ENCODE results near the gene UBE2G2.
"Not testable (repeated sequence)": the region's sequence is repeated elsewhere in the genome, so short reads cannot be mapped to it uniquely, and the experiment has no call there.

Gene UBE2G2

DNA sequence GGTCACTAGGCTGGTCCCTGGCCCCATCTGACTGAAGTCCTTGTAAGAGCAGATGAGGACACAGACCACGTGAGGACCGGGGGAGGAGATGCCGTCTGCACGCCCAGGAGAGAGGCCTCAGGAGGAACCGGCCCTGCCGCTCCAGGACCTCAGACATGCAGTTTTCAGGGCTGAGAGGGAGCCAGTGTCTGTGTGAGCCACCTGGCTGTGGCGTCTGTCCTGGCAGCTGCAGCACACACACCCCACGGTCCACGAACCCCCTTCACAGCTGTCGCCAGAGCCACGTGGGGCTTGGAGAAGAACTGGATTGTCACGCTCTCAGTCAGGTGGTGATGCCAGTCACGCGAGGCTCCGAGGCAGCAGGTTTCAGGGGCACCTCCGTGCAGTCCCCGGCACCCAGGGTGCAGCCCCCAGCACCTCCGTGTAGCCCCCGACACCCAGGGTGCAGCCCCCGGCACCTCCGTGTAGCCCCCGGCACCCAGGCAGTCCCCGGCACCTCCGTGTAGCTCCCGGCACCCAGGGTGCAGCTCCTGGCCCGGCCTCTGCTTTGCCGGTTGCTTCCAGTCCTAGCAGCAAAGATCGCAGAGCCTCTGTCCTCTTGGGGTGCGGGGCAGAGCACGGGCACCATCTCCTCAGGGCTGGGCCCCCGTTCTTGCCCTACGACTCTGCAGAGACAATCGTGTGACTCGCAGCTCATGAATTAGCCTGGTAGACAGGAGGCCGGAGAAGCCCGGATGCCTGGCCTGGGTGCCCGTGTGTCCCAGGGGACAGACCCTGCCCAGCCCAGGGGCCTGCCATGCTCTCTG, 35.2 kb upstream of the UBE2G2 start:
- no peak for DNase-seq (ENCODE audit: insufficient read length, low spot score)
- FAIRE-seq: no peak

DNA sequence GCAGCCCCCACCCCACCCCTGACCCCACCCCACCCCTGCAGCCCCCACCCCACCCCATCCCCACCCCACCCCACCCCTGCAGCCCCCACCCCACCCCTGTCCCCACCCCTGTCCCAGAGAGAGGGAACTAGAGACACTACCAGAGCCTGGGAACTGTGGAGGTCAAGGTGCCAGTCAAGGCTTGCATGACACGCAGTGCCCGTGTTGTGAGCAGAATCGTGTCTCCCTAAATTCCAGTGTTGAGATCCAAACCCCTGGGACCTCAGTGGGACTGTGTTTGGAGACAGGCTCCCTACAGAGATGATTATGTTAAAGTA, 34.7 kb upstream of the UBE2G2 start:
- FAIRE-seq (no peak), DNase-seq (ENCODE audit: insufficient read length, low spot score) (no peak)

DNA sequence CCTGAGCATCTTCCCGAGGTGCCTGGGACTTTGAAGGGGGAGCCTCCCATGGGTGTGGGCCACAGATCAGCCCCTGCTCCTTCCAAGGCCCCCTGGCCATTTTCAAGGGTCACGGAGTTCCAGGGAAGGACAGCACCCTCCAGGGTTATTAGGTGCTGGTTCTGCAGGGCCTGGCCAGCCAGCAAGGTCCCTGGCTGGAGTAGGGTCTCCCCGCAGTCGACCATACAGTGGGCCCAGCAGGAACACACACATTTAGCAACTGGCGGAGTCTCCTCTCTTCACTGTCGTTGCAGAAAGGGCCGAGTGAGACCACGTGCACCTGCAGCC, 34.0 kb upstream of the UBE2G2 start:
- DNase-seq (ENCODE audit: insufficient read length, low spot score): no peak
- no peak for FAIRE-seq

DNA sequence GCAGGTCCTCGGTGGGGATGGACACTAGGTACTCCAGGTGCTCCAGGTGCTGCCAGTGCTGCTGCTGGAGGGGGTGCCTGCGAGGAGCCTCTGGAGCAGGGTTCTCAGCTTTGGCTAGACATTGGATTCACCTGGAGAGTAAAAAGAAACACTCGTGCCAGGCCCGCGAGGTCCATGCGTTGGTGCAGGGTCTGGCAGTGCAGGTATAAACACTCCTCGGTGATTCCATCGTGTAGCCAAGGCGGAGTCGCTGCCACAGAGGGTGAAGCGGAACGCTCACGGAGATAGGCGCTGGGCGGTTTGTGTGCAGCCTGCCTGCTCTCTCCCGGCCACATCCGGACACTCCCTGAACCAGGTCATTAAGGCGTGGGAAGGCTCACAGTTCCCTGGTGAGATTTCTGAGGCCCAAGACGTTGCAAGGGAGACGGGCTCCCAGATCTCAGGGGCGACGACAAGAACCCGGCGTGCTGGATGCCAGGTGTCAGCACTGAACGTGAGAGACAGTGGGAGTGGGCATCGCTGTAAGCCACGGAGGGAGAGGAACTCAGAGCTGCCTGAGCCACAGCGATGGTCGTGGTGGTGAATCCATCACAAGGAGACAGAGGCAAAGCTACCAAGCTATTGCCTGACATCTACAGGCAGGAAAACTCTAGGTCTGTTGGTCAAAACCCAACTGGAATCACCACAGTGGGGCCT, 33.5 kb upstream of the UBE2G2 start:
- no peak for FAIRE-seq
- DNase-seq (ENCODE audit: insufficient read length, low spot score): no peak

DNA sequence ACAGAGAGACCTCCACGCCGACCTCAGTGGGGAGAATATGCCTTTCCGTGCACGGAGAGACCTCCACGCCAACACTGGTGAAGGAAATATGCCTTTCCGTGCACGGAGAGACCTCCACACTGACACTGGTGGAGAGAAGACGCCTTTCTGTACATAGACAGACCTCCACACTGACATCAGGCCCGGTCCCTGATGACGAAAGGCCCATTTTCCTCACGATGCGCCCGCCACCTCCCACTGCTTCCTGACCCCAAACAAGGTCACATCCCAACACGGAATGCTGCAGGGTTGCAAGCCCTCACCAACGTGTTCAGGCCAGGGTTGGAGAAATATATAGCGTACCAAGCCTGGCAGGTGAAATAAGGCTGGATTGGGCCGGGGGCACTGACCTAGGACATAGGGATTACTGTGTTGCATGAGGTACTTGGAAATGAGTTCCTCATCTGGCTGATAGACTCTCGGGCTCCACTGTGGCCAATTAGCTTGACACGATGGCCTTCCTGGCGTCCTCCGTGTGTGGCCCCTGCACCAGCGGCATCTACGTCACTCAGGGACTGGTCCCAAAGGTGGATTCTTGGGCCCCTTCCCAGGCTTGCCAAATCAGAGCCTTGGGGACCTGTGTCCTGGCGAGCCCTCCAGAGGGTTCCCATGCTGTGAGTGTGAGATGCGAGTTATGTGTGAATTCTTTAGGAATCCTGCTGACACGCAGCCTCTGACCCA, 32.8 kb upstream of the UBE2G2 start:
- FAIRE-seq: no peak
- no peak for DNase-seq (ENCODE audit: insufficient read length, low spot score)

DNA sequence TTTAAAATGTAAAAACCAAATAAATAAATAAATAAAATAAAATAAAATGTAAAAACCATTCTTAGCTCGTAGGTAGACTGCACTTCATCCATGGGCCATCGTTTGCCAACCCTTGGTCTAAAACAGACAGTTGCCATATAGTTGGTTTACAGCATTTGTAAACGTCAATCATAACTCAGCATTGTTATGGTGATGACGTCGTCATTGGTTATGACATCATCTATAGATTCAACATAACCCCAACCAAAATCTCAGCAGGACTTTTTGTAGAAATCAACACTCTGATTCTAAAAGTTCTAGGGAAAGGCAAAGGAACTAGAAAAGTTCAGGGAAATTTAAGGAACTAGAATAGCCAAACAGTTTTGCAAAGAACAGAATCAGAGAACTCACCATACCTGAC, 32.0 kb upstream of the UBE2G2 start:
- DNase-seq (ENCODE audit: insufficient read length, low spot score) (no peak), FAIRE-seq (no peak)

DNA sequence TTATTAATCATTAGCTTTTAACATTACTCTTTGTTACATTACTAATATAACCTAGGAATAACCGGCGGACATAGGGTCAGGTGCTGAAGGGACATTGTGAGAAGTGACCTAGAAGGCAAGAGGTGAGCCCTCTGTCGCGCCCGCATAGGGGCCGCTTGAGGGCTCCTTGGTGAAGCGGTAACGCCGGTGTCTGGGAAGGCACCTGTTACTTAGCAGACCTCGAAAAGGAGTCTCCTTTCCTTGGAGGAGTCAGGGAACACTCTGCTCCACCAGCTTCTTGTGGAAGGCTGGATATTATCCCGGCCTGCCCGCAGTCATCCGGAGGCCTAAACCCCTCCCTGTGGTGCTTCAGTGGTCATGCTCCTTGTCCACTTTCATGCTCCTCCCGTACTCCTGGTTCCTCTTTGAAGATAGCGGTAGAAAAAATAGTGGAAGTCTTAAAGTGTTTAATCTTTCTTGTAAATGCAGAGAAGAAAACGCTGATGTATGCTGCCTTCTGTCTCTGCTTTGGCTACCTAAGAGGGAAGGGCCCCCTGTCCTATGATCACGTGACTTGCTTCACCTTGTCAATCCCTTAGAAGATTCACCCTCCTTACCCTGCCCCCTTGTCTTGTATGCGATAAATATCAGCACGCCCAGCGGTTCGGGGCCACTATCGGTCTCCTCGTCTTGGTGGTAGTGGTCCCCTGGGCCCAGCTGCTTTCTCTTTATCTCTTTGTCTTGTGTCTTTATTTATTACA, 31.1 kb upstream of the UBE2G2 start:
- DNase-seq (ENCODE audit: insufficient read length, low spot score); FAIRE-seq: not testable (repeated sequence)

DNA sequence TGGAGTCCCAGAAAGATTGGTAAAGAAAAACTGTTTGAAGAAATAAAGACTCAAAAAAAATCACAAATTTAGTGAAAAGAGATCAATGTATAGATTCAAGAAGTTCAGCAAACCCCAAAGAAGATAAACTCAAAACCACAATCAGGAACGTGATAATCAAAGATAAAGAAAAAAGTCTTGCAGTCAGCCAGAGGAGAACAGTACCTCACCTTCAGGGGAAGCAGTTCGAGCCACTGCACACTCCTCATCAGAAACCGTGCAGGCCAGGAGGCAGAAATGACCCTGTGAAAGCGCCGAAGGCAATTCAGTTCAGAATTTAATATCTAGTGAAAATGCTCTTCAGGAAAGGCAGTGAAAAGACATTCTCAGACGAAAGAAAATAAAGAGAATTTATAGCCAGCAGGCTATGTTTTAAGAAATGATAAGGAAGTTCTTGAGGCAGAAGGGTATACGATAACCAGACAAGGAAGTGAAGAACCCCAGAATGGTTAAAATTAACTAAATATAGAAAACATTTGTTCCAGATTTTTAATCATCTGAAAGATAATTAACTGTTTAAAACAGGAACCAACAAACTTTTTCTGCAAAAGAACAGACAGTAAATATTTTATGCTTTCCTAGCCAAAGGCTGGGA, 29.7 kb upstream of the UBE2G2 start:
- no peak for DNase-seq (ENCODE audit: insufficient read length, low spot score)
- peak; percentile 76 for FAIRE-seq

DNA sequence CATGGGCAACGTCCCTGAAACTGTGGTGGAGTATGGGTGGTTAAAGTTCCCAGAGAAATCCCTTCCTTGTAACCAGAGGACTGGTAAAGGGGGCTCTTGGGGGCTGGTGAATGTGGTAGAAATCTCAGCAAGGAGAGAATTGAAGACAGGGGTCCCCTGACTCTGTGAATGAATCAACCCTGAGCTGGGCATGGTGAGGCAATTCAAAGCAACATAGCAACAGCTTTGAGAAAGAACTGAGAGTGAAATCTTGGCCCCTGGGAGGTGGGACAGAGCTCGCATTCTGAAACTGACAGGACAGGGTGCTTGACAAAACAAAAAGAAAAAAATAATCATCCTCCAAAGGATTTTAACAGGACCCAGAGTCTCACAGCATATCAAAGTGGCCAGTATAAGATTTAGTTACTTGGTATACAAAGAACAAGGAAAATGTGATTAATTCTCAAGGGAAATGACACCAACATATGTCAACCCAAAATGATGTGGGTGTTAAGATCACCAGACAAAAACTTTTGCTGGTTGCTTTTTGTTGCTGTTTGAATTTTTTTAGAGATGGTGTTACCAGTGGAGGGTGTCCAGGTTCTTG, 28.0 kb upstream of the UBE2G2 start:
- FAIRE-seq (peak; percentile 47), DNase-seq (ENCODE audit: insufficient read length, low spot score) (no peak)

DNA sequence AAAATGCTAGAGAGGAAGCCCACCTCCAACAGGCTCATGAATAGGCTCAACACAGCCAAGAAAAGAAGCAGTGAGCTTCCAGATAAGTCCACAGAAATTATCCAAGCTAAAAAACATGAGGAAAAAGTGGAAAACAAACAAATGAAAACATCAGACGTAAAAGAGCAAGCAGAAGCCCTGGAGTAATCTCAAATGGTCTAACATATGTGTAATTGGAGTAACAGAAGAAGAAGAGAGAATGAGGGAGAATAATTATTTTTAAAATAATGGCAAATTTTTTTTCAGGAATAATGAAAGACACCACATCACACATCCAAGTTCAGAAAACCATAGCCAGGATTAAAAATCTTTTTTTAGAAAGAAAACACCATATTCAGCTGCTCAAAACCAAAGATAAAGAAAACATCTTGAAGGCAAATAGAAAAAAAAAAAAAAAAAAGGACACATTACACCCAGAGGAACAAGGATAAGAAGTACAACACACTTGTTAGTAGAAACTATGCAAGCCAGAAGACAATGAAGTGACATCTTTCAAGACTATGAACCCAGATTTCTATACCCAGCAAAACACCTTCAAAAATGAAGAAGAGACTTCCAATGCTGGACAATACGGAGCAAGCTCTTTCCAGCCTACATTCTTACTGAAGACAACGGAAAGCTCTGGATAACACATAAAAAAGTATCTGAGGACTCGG, 26.9 kb upstream of the UBE2G2 start:
- DNase-seq (ENCODE audit: insufficient read length, low spot score) (no peak), FAIRE-seq (no peak)

DNA sequence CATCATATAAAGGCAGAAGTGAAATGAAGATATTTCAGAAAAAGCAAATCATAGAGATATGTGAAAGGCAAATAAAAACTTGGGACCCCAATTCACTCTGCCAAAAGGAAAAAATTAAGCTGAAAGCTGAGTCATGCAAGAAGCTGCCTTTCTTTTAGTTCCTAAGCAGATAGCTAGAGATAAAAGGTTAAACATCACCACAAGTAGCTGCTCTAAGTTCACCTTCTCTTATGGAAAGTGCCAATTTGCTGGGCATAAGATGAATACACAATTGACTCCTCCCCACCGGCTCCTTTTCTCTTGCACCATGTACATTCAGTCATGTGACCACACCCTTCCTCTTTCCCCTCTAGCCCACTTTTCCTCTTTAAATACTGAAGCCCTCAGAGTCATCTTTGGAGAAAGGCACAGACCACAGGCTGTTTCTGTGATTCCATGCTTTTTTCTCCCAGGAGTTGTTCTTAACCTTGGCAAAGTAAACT, 21.6 kb upstream of the UBE2G2 start:
- DNase-seq (ENCODE audit: insufficient read length, low spot score) (no peak), FAIRE-seq (no peak)

DNA sequence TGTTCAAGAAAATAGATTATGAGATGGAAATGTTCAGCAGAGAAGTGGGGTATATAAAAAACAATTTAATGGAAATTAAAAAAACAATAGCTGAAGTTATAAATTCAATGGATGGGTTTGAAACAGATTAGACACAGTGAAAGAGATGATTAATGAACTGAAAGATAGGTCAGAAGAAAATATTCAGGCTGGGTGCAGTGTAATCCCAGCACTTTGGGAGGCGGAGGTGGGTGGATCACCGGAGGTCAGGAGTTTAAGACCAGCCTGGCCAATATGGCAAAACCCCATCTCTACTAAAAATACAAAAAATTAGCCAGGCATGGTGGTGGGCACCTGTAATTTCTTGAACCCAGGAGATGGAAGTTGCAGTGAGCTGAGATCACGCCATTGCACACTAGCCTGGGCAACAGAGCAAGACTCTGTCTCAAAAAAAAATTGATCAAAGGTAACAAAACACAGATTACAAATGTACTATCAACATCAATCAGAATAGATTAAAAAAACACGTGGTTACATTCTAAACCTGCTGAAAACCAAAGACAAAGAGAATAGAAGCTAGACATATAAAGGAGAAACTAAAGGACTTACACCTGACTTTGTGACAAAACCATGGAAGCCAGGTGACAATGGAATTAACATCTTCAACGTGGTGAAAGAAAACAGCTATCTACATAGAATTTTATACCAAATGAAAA, 21.0 kb upstream of the UBE2G2 start:
- no peak for DNase-seq (ENCODE audit: insufficient read length, low spot score)
- no peak for FAIRE-seq

DNA sequence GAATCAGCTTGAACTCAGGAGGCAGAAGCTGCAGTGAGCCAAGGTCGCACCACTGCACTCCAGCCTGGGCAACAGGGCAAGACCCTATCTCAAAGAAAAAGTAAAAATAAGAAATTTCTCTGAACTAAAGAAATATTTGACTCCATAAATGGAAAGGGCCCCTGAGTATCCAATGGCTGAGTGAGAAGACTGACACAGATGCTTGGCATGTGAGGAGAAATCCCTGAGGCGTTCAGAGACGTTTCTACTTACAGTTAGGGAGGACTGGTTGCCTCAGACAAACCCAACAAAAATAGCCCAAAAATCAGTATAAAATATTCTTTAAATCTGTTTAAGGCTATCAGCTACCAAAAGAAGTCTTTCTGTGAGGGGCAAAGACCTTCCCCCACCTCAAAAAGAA, 19.2 kb upstream of the UBE2G2 start:
- DNase-seq (ENCODE audit: insufficient read length, low spot score) (no peak), FAIRE-seq (no peak)

DNA sequence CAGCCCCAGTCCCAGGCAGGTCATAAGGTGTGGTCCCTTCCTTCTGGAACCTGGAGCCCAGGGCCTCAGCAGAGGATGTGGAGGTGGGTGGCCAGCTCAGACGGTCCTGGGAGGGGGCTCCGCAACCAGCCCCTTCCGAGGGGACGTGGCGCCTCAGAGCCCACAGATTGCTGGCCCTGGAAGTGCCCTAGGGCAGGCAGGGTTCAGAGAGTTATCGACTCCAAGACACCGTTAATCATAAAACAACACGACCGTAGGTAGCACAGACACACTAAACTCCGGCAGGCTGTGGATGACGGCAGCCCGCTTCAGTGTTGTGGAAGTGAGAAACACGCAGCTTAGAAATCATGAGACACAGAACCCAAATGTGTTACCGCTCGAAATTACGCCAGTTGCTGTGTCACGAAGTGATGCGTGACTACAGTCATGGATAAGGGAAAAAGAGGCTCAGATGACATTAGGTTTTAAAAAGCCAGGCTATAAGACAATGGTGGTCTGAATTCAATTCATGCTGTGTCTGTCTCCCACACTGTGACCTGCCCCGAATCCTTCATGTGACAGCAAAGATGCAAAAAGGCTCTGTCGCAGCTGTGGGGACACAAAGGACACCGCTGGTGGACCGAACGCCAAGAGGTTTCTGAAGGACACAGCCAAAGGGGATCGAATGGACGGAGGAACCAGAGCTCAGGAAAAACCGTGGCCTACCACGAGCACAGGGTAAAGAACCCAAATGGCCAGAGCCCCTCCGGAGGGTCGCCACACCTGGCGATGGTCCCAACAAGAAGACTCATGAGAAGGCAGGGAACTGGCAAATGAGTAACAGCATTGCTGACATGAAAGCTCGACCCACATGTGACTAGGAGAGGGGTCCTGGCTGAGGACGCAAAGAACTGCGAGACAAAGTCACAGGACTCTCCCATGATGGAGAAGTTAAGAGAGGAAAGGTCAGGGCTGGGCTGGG, 17.9 kb upstream of the UBE2G2 start:
- FAIRE-seq (no peak), DNase-seq (ENCODE audit: insufficient read length, low spot score) (no peak)

DNA sequence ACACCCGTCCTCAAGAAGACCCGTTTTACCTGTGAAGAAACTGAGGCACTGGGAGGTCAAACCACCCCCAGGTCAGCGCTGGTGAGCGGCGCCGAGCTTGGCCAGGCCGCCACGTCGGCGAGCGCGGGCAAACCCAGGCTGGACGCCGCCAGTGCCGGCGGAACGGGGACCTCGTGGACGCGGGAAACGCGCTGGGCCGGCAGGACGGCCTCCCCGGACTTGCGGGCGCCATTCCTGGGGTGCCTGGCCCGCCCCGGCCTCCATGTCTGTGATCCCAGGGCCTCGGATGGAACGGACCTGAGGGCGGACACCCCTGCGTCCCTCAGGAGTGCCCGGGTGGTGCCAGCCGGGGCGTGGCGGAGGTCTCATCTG, 17.0 kb upstream of the UBE2G2 start:
- FAIRE-seq (no peak), DNase-seq (ENCODE audit: insufficient read length, low spot score) (no peak)

DNA sequence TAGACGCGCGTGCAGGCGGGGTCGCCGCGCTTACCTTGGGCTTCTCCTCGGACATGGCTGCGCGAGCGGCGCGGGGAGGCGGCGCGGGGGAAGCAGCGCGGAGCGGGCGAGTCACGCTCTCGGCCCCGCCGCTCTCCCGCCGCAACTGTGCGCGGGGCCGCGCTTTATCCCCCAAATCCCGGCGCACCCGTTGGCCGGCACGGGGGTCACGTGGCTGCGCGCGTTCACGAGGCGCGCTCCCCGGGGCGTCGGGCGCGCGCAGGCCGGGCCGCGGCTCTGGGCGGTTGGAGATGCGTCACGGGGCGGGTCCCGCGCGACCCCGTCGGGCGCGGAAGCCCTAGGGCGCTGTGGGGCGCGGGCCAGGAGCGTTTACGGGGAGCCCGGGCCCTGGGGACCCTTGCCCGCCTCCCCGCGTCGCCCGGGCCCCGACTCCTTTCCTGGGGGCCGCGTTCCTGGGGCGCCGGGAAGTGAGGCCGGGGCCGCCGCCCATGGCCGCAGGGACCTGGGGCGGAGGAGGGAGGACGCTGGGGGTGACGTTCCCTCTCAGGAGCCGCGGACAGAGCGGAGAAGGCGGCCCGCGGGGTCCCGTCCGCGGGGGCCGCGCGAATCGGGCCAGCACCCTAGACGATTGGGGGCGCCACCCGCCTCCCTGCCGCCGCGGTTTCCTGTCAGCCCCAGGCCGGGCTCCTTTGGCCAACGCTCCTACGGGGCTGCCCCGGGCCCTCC, 16.5 kb upstream of the UBE2G2 start, which contains the start of gene SUMO3:
TSS of gene SUMO3 (minus strand) at position 149 of the 726 bp plus-strand sequence. CDS start at position 55, 94 bp downstream.
- FAIRE-seq: peak; percentile 53
- DNase-seq (ENCODE audit: insufficient read length, low spot score): peak; percentile 94

DNA sequence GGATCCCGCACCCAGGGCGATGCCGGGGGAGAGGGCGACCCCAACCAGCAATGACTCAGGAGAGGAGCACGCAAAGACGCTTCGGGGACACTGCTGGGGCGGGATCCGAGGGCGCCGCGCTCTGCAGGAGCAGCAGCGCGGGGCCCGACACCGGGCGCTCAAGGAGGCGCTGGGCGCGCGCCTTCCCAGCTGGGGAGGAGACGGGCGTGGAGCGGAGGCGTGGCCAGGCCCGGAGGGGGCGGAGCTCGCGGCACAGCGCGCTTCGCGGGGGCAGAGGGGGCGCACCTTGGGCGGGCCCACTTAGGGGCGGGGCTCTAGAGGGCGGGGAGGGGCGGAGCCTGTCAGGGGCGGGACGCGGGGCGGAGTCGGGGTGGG, 15.9 kb upstream of the UBE2G2 start:
- peak; percentile 99 for DNase-seq (ENCODE audit: insufficient read length, low spot score)
- peak; percentile 74 for FAIRE-seq
